Fibroblast of lung (primary cell): ENCODE results near the gene SLC24A3. TPM values are rescaled to one million over a fixed set of nuclear protein-coding genes. Genes with fewer than 3 reads are reported as not detected.

Experiments used
- DNase-seq, 2 donors: peaks; one replicate each; pipeline versions ENCODE4 v3.0.0 to v3.0.0-alpha.2; 2010; ENCODE audit warnings: low read depth in 2 of 2
- H2AFZ ChIP-seq: 2 replicates; pipeline ENCODE4 v1.5.1; 2012; ENCODE audit warnings: low read length, control low read depth, inconsistent platforms
- H3K27ac ChIP-seq: 2 replicates; pipeline ENCODE4 v1.5.1; 2011; ENCODE audit warnings: low read length, control low read depth; ENCODE audit not compliant: insufficient read depth
- H3K27me3 ChIP-seq: 2 replicates; pipeline ENCODE4 v1.5.1; 2011; ENCODE audit warnings: mild to moderate bottlenecking, low read length; ENCODE audit not compliant: control insufficient read depth, insufficient read depth
- H3K36me3 ChIP-seq: 2 replicates; pipeline ENCODE4 v1.5.1; 2011; ENCODE audit warnings: low read length; ENCODE audit not compliant: control insufficient read depth, insufficient read depth
- H3K4me1 ChIP-seq: 2 replicates; pipeline ENCODE4 v1.5.1; 2011; ENCODE audit warnings: low read length; ENCODE audit not compliant: control insufficient read depth, insufficient read depth; ENCODE audit errors: extremely low read depth
- H3K4me2 ChIP-seq: 2 replicates; pipeline ENCODE4 v1.5.1; 2011; ENCODE audit warnings: low read length, control low read depth; ENCODE audit not compliant: insufficient read depth; ENCODE audit errors: extremely low read depth
- H3K4me3 ChIP-seq, 4 experiments: fragments of 200-600 bp in 1 of 4; sonication (generic) in 1 of 4; replicated peaks in 1 of 4; 2 replicates each; pipeline ENCODE4 v1.5.1; 2011 to 2016; ENCODE audit warnings: low read length in 4 of 4, low read depth in 3 of 4, mild to moderate bottlenecking in 3 of 4, control low read depth in 2 of 4, inconsistent platforms in 1 of 4, mixed read lengths in 1 of 4; ENCODE audit not compliant: insufficient read depth in 1 of 4; ENCODE audit errors: control extremely low read depth in 1 of 4
- H3K79me2 ChIP-seq: 2 replicates; pipeline ENCODE4 v1.5.1; 2012; ENCODE audit warnings: mild to moderate bottlenecking, low read length, inconsistent platforms; ENCODE audit not compliant: control insufficient read depth, insufficient read depth
- H3K9ac ChIP-seq: 2 replicates; pipeline ENCODE4 v1.5.1; 2011; ENCODE audit warnings: mild to moderate bottlenecking, low read length, control low read depth; ENCODE audit not compliant: insufficient read depth
- H3K9me3 ChIP-seq: 2 replicates; pipeline ENCODE4 v1.5.1; 2012; ENCODE audit warnings: low read depth, low read length; ENCODE audit not compliant: control insufficient read depth, insufficient read depth
- H4K20me1 ChIP-seq: 2 replicates; pipeline ENCODE4 v1.5.1; 2011; ENCODE audit warnings: low read length; ENCODE audit not compliant: control insufficient read depth, insufficient read depth; ENCODE audit errors: extremely low read depth
- CTCF ChIP-seq, 2 donors: IDR thresholded peaks in 1 of 2; conservative IDR thresholded peaks in 1 of 2; 1 replicate in 1 of 2; 2 replicates in 1 of 2; pipeline ENCODE4 v1.5.1; 2011 to 2012; ENCODE audit warnings: low read length in 2 of 2, control low read depth in 1 of 2, inconsistent platforms in 1 of 2, low read depth in 1 of 2, mild to moderate bottlenecking in 1 of 2
- EZH2 ChIP-seq: IDR thresholded peaks from 2 replicates; pipeline ENCODE4 v1.5.1; 2012; ENCODE audit warnings: low read length, control low read depth, mild to moderate bottlenecking; ENCODE audit errors: missing control alignments
- polyA plus RNA-seq, 2 donors: library from polyadenylated mRNA; depleted of rRNA in 1 of 2; stranded (reverse) in 1 of 2; unstranded in 1 of 2; fragments of >200 nt; gene quantifications; 2 replicates each; pipeline ENCODE4 v1.2.1, GENCODE V29; 2011 to 2012; ENCODE audit warnings: missing spikeins in 1 of 2
- total RNA-seq: library from RNA; depleted of rRNA; stranded (reverse); fragments of >200 nt; gene quantifications from 2 replicates; pipeline ENCODE4 v1.2.1, GENCODE V29; 2014

Gene SLC24A3
- total and polyA plus RNA-seq, 2 donors (not counting 1 experiment from before 2014, with no cell fraction given): 0.03 to 1.8 TPM

GRCh38 chr20:19408971-19409370, 196.5 kb downstream of the SLC24A3 start:
- Histone ChIP-seq H4K20me1 (no peaks in the 10 kb centered on the region), H3K4me3 (no peak overlapping the region), H2AFZ (no peak overlapping the region), H3K4me2 (no peak overlapping the region), H3K27ac (no peak overlapping the region), H3K9ac (no peak overlapping the region), H3K79me2 (no peaks in the 10 kb centered on the region), H3K27me3 (no peaks in the 10 kb centered on the region), H3K9me3 (no peaks in the 10 kb centered on the region), H3K4me1 (no peaks in the 10 kb centered on the region), H3K36me3 (no peaks in the 10 kb centered on the region)
- DNase-seq: no peak
- TF ChIP-seq EZH2 (no peak), CTCF (conservative IDR thresholded peaks at IDR 0.05 in 1 of 2, IDR thresholded peaks at IDR 0.05 in 1 of 2; ENCODE audit: low read depth in 1 of 2, low read length in 2 of 2) (no peak)

GRCh38 chr20:19411811-19412210, 199.4 kb downstream of the SLC24A3 start:
- H3K4me2 ChIP-seq: no peak overlapping the region
- no peaks in the 10 kb centered on the region for H3K27me3 ChIP-seq
- no peaks in the 10 kb centered on the region for H3K36me3 ChIP-seq
- no peaks in the 10 kb centered on the region for H3K4me1 ChIP-seq
- TF ChIP-seq EZH2 (no peak), CTCF (conservative IDR thresholded peaks at IDR 0.05 in 1 of 2, IDR thresholded peaks at IDR 0.05 in 1 of 2; ENCODE audit: low read depth in 1 of 2, low read length in 2 of 2) (no peak)
- no peak overlapping the region for H3K4me3 ChIP-seq
- H3K9ac ChIP-seq: no peak overlapping the region
- no peaks in the 10 kb centered on the region for H3K79me2 ChIP-seq
- H2AFZ ChIP-seq: no peak overlapping the region
- no peak for DNase-seq
- H3K9me3 ChIP-seq: no peaks in the 10 kb centered on the region
- no peak overlapping the region for H3K27ac ChIP-seq
- no peaks in the 10 kb centered on the region for H4K20me1 ChIP-seq

- H4K20me1 ChIP-seq: no peaks in the 10 kb centered on the region
- no peak overlapping the region for H3K9ac ChIP-seq
- no peak overlapping the region for H3K27ac ChIP-seq
- no peaks in the 10 kb centered on the region for H3K36me3 ChIP-seq
- DNase-seq: no peak
- H2AFZ ChIP-seq: no peak overlapping the region
- no peaks in the 10 kb centered on the region for H3K4me1 ChIP-seq
- H3K4me2 ChIP-seq: no peak overlapping the region
- no peaks in the 10 kb centered on the region for H3K79me2 ChIP-seq
- no peak overlapping the region for H3K4me3 ChIP-seq
- no peaks in the 10 kb centered on the region for H3K9me3 ChIP-seq
- TF ChIP-seq CTCF (conservative IDR thresholded peaks at IDR 0.05 in 1 of 2, IDR thresholded peaks at IDR 0.05 in 1 of 2; ENCODE audit: low read depth in 1 of 2, low read length in 2 of 2) (no peak), EZH2 (no peak)
- no peaks in the 10 kb centered on the region for H3K27me3 ChIP-seq
Observed at GRCh38 chr20:19412254-19412653, 199.8 kb downstream of the SLC24A3 start.
